ENCODE data around the gene CYTL1. TPM values are rescaled to one million over a fixed set of nuclear protein-coding genes. Genes with fewer than 3 reads are reported as not detected.

The CYTL1 gene
- polyA plus RNA-seq, 1 experiment, result not detected

GRCh38 chr4:5048721-5049120 lies 29.5 kb upstream of the CYTL1 start:
- ChIA-PET POLR2A (no interaction called here), CTCF (interaction anchor here (1.0 kb wide), 1 partner anchor 419 kb away, joined by 3 read pairs; no protein-coding TSS in a partner anchor)
- no peak overlapping the region for H3K4me3 ChIP-seq (ENCODE audit: low read depth, low read length)
- no peak for TF ChIP-seq CTCF (IDR thresholded peaks at IDR 0.05; ENCODE audit: insufficient read depth, low read depth, low read length)
- no peaks in the 10 kb centered on the region; the same call in 1 of the 2 replicates for H3K27me3 ChIP-seq (ENCODE audit: control insufficient read depth, insufficient read depth, low read length)
- no peaks in the 10 kb centered on the region for H3K36me3 ChIP-seq (ENCODE audit: control insufficient read depth, insufficient read depth, low read length)
- DNase-seq (ENCODE audit: low read depth), result no peak

GRCh38 chr4:5045097-5045496 lies 25.8 kb upstream of the CYTL1 start:
- H3K27me3 ChIP-seq (ENCODE audit: control insufficient read depth, insufficient read depth, low read length), result no peaks in the 10 kb centered on the region; the same call in 1 of the 2 replicates
- no peaks in the 10 kb centered on the region for H3K36me3 ChIP-seq (ENCODE audit: control insufficient read depth, insufficient read depth, low read length)
- ChIA-PET POLR2A (no interaction called here), CTCF (no interaction called here)
- H3K4me3 ChIP-seq (ENCODE audit: low read depth, low read length), result no peak overlapping the region
- TF ChIP-seq CTCF (IDR thresholded peaks at IDR 0.05; ENCODE audit: insufficient read depth, low read depth, low read length), result no peak
- no peak for DNase-seq (ENCODE audit: low read depth)

- TF ChIP-seq CTCF (IDR thresholded peaks at IDR 0.05; ENCODE audit: insufficient read depth, low read depth, low read length), result no peak
- no peak for DNase-seq (ENCODE audit: low read depth)
- Histone ChIP-seq H3K27me3 (ENCODE audit: control insufficient read depth, insufficient read depth, low read length) (no peaks in the 10 kb centered on the region; the same call in 1 of the 2 replicates), H3K36me3 (ENCODE audit: control insufficient read depth, insufficient read depth, low read length) (no peaks in the 10 kb centered on the region), H3K4me3 (ENCODE audit: low read depth, low read length) (no peak overlapping the region)
- POLR2A ChIA-PET, result no interaction called here
- CTCF ChIA-PET, result no interaction called here
These were observed 25.1 kb upstream of the CYTL1 start for GRCh38 chr4:5044341-5044740.

GRCh38 chr4:5043579-5043978 lies 24.3 kb upstream of the CYTL1 start:
- H3K4me3 ChIP-seq (ENCODE audit: low read depth, low read length), result no peak overlapping the region
- no peak for TF ChIP-seq CTCF (IDR thresholded peaks at IDR 0.05; ENCODE audit: insufficient read depth, low read depth, low read length)
- POLR2A ChIA-PET, result no interaction called here
- DNase-seq (ENCODE audit: low read depth), result no peak
- no peaks in the 10 kb centered on the region for H3K36me3 ChIP-seq (ENCODE audit: control insufficient read depth, insufficient read depth, low read length)
- H3K27me3 ChIP-seq (ENCODE audit: control insufficient read depth, insufficient read depth, low read length), result no peaks in the 10 kb centered on the region; the same call in 1 of the 2 replicates
- CTCF ChIA-PET, result no interaction called here

GRCh38 chr4:5041699-5042098 lies 22.4 kb upstream of the CYTL1 start:
- Histone ChIP-seq H3K36me3 (ENCODE audit: control insufficient read depth, insufficient read depth, low read length) (no peaks in the 10 kb centered on the region), H3K27me3 (ENCODE audit: control insufficient read depth, insufficient read depth, low read length) (no peaks in the 10 kb centered on the region), H3K4me3 (ENCODE audit: low read depth, low read length) (no peak overlapping the region)
- ChIA-PET POLR2A (no interaction called here), CTCF (interaction anchor here (1.6 kb wide), 1 partner anchor 8 kb away, joined by 5 read pairs; no protein-coding TSS in a partner anchor)
- no peak for DNase-seq (ENCODE audit: low read depth)
- no peak for TF ChIP-seq CTCF (IDR thresholded peaks at IDR 0.05; ENCODE audit: insufficient read depth, low read depth, low read length)
